ENCODE results near the gene JAK1.
"Not testable (repeated sequence)": the region's sequence is repeated elsewhere in the genome, so short reads cannot be mapped to it uniquely, and the experiment has no call there.

Gene JAK1

DNA sequence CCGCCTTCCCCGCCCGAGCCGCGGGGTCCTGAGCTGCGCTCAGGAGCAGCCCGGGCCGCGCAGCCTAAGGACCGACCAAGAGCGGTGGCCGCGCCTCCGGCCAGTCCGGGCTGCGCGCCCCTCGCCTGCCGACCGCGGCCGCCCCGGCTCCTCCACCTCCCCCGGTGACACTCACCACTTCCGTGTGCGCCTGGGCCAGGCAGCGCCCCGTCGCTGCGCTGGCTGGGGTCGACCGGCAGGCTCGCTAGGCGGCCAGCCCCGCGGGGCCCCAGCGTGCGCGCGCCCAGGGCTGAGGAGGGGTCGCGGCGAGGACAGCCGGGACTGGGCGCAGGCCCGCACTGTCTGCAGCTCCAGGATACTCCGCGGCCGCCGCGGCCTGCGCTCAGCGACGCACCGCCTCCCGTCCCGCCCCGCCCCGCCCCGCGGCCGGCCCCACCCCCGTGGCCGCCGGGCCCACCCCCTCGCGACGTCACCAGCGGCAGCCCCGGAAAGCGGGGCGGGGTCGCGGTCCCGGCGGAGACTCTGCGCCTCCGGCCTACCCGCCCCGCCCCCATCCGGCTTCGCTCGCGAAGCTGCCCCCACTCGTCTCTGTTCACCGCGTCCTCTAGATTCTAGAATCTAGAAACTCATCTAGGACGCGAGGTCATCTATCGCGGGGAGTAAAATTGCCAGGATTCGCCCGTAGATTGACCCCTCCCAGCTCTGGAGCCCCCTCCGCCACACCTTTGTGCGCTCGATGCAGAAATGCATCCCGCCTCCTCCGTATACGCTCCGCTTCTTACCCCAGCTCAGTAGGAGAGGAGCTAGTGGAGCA is at the start of gene JAK1:
JAK1 (minus strand) TSS at position 392 of the 814 bp plus-strand sequence. CDS start 80,285 bp downstream, outside the sequence.
- peak; percentile 62 to 80 for DNase-seq

DNA sequence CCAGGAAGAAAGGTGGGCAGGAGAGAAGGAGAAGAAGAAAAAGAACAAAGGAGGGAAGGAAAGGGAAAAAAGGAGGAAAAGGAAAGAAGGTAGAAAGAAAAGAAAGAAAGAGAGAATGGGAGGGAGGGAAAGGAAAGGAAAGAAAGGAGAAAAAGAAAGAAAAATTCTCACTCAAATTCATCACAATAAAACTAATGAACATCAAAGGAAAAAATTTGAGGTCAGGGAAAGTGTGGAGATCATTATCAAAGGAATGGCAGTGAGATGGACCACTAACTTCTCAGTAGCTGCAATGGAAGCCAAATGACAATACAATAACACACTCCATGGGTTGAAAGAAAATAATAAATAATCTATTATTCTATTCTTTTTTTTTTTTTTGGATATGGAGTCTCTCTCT is 48.0 kb upstream of the JAK1 start:
- DNase-seq: no peak

DNA sequence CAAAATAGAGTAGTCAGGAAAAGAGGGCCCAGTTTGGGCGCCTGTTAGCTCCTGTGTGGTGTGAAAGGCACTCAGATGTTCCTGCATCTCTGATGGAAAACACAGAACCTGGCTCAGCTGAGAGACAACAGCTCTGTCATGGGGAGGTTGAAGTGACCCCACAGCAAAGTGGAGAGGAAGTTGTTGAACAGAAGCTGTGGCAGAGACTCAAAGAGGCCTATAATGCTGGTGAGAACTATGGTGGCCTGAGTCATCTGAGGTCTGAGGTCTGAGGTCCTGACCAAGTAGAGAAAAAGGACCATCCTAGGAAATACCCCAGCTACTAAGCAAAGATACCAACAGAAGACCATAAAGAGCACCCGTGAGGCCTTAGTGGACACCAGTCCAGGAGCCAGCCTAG is 45.6 kb upstream of the JAK1 start:
- DNase-seq: no peak

GRCh38 chr1:65009724-65010420 is 43.5 kb upstream of the JAK1 start:
- DNase-seq: no peak

GRCh38 chr1:65009176-65009575 is 42.8 kb upstream of the JAK1 start:
- no peak for DNase-seq

DNA sequence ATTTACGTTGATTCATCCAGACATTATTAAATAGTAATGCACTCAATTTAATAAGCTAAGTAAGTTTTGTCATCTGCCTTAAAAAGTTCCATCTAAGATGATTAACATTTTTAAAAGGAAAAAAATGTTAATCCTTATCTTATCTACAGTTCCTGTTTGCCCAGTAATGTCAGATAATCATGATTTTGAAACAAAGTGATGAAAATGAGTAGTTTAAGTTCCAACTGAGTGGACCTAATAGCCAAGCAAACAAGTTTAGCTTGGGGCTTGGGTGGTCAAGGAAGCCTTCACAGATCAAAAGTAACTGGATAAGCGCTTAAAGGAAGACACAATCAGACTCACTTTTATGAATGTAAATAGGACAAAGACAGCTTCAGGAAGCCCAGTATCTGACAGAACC is 40.5 kb upstream of the JAK1 start:
- DNase-seq: no peak

DNA sequence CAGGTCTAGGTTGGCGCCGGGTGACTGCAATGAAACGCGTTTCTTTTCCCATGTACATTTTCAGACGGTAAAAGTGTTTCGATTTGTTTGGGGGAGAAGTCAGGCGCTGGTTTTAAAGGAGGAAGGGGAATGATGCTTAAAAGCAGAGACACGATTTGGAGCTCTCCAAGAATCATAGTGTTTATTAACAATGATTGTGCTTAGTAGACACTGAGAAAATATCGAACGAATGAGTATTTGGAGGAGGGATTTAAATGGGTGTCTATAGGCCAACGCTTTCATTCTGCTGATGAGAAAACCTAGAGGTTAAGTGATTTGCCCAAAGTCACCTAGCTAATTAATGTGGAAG is 36.9 kb upstream of the JAK1 start:
- no peak for DNase-seq

DNA sequence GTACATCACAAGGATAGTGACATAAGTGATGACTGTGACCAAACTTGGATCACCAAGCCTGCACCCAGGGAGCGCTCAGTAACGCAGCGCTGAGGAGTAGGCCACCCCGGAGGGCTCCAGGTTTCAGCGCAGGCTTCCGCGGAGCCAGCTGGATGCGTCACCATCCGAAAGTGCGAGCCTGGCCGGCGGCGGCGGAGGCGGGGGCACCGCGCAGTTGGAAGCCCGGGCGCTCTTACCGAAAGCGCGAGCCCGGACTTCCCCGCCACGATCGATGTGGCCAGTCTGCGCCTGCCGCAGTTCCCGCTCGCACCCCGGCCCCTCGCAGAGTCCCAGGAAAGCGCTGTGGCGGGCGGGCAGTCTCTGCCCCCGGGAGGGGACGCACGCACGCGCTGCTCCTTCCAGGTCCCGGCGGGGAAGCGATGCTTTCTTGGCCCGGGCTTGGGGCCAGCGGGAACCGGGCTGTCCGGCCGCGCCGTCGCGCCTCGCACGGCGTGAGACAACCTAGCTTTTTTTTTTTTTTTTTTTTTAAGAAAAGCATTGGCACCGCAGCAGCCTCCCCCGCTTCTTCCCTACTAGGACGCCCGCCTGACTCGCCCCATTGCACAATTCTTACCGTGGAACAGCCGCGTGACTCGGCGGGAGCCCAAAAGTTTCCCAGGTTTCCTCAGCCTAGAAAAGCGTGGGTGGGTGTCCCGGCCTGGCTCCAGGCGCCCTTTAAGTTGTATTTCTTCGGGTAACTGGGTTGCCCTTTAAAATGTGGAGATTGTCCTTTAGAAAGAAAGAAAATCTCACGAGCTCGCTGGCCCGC is 36.4 kb upstream of the JAK1 start:
- no peak for DNase-seq

GRCh38 chr1:65002156-65002507 is 35.8 kb upstream of the JAK1 start:
- DNase-seq: no peak

GRCh38 chr1:65001231-65001792 is 35.0 kb upstream of the JAK1 start:
- no peak for DNase-seq

GRCh38 chr1:64998425-64998948 is 32.1 kb upstream of the JAK1 start:
- DNase-seq: not testable (repeated sequence)

DNA sequence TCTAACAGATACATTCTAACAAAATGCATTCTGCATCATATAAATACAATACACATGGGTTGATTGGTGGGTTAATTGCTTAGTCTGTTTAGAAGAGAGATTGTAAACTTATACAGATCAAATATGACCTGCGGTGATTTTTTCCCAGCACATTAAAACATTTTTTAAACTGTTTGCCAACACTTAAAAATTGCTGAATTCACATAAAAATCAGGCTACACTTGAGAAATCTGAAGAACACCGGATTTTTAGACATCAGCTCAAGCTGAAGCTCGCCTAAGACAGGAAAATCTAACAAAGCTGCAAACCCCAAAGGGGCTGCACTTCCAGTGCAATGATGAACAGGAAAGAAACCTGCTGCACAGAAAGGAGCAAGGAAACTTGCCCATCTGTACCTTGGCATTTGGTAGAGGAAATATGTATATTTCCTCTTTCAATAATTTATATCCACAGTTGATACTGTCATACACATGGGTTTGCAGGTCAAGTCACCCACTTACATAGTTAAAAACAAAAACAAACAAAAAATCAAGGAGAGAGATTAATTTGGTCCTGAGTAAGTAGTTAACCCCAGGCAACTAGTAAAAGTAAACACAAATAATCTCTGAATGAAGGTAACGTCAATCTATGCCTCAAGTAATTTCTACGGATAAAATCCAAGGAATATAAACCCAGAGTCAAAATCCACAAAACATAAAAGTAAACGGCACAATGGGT is 30.4 kb upstream of the JAK1 start:
- no peak for DNase-seq

- DNase-seq: no peak
Measured at GRCh38 chr1:64995316-64995715, 29.0 kb upstream of the JAK1 start.

DNA sequence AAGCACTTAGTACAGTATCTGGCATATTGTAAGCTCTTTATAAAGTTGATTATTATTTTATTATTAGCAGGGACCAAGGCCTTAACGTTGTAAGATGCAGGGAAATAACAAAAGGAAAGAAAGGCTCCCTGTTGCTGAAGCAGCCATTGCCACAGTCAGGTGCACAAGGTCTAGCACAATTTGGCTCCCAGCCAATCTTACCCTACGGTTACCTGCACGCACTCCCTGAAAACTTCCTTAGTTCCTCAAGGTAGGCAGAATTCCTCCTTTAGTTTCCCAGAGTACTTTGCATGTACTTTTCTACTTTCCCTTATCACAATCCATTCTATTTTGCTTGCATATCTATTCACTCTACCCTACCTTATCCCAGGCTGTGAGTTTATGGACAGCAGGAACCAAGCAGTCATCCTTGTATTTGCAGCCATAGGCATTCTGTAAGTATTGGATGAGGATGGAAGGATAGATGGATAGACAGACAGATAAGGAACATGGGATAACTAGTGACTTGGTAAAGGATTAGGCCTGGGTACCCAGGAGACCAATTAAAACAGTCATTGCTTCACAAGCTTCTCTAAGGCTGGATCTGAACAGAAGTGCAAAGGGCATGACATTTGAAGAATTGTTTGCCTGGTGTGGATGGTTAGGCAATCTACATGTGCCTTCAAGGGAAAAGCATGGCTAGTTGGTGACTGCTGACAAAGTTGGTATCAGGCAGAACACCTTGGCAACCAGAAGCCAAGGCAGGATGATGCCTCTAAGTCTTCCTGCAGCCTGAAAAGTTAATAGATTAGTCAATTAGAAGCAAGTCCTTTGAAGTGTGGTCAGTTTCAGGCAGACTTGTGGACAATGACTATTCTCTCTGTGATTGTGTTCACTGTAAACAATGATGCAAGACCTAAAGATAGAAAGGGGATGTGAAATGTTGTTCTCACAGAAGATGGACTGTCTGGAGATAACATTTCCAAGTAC is 20.8 kb upstream of the JAK1 start:
- no peak for DNase-seq

- no peak for DNase-seq
Measured at GRCh38 chr1:64984737-64985136, 18.4 kb upstream of the JAK1 start.

DNA sequence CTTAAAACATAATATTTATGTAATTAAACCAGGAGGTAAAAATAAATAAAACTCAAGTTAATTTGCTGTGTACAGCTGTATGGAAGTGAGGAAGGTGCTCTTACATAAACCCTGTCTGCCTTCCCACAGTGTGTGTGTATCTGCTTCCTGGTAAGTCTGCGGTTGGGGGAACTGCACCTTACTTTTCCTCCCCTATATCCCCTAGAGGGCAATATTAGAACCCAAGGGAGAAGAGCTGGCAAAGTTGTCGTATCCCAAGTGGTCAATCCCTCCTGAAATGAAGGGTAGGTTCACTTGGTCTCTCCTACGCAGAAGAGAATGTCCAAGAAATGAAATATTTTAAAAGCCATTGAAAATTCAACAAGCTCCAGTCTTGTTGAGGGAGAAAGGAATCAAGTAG is 17.8 kb upstream of the JAK1 start:
- DNase-seq: no peak

DNA sequence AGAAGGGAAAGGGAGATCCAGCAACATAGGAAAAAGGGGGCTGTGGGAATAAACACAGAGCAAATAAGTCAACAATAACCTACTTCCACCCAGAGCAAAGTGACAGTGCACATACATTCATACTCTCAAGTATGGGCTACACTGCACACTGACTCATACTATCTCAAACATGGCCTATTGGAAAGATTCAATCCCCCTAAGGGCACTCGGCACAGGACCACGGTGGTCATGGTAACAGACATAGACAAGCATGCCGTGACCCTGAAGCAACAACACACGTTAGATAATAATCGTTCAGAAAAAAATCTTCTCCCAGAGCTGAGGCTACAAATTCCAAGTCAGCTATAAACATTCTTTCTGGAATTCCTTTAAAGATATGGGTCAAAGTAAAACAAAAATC is 16.8 kb upstream of the JAK1 start:
- no peak for DNase-seq

GRCh38 chr1:64981601-64982533 is 15.5 kb upstream of the JAK1 start:
- no peak for DNase-seq

DNA sequence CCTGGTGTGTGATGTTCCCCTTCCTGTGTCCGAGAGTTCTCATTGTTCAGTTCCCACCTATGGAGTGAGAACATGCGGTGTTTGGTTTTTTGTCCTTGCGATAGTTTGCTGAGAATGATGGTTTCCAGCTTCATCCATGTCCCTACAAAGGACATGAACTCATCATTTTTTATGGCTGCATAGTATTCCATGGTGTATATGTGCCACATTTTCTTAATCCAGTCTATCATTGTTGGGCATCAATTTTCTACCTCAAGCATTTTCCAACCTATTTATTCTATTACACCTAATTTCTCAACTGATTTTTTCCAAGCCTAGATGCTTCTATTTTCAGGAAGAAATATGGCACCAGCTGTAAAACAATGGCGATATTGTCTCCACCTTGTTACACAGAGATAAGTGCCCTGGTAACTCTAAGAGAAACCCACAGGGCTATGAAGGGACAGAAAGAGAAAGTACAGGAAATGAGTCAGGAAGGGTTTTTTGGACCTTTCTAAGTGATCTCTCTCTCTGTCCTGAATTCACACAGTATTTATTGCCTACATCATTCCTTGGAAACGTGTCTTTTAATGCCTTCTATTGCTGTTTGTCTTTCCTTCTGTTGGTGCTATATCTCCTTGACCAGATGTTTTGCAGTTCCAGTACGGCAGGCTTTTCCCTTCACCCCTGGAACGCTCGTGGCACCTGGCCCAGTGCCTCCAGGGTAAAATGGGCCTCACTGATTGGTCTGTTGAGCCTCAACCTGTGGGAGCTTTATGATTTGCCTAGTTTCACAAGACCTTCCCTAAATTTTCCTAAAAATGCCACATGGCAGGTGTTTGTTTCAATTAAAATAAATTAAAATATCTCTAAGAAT is 14.6 kb upstream of the JAK1 start:
- DNase-seq: no peak
